Bronchial epithelial cell (primary cell): ENCODE measurements around the gene BOD1L2. TPM values are rescaled to one million over a fixed set of nuclear protein-coding genes. Genes with fewer than 3 reads are reported as not detected.

Experiments used
- DNase-seq: peaks from one replicate; pipeline ENCODE4 v3.0.0-alpha.2; 2010; ENCODE audit warnings: low read depth
- FAIRE-seq: peaks from 2 replicates; lab custom pipeline; 2011; peaks lifted over from hg19 to GRCh38; lab: Jason Lieb, UNC
- H3K27me3 ChIP-seq: 2 replicates; pipeline ENCODE4 v1.5.1; 2011; ENCODE audit warnings: low read length; ENCODE audit not compliant: control insufficient read depth, insufficient read depth
- H3K36me3 ChIP-seq: 2 replicates; pipeline ENCODE4 v1.5.1; 2011; ENCODE audit warnings: low read length; ENCODE audit not compliant: control insufficient read depth, insufficient read depth
- H3K4me3 ChIP-seq: 2 replicates; pipeline ENCODE4 v1.5.1; 2011; ENCODE audit warnings: mild to moderate bottlenecking, low read depth, low read length, control low read depth
- CTCF ChIP-seq: IDR thresholded peaks from 2 replicates; pipeline ENCODE4 v1.5.1; 2011; ENCODE audit warnings: mild to moderate bottlenecking, moderate library complexity, low read length, control low read depth, inconsistent platforms; ENCODE audit not compliant: insufficient read depth, severe bottlenecking
- total RNA-seq: library from RNA; depleted of rRNA; stranded (reverse); fragments of >200 nt; gene quantifications from 2 replicates; pipeline ENCODE4 v1.2.1, GENCODE V29; 2014

Gene BOD1L2
- total RNA-seq, 1 donor from 2014 or later, result not detected

- Histone ChIP-seq H3K4me3 (no peak overlapping the region), H3K27me3 (no peaks in the 10 kb centered on the region), H3K36me3 (no peaks in the 10 kb centered on the region)
- no peak for FAIRE-seq
- DNase-seq, result no peak
- TF ChIP-seq CTCF, result no peak
Measured at GRCh38 chr18:57195341-57195740, 48.5 kb downstream of the BOD1L2 start.

GRCh38 chr18:57197261-57197660, 50.4 kb downstream of the BOD1L2 start:
- H3K4me3 ChIP-seq, result no peak overlapping the region
- no peaks in the 10 kb centered on the region for H3K36me3 ChIP-seq
- FAIRE-seq, result no peak
- no peak for TF ChIP-seq CTCF
- H3K27me3 ChIP-seq, result no peaks in the 10 kb centered on the region
- DNase-seq, result no peak

- DNase-seq (no peak), FAIRE-seq (no peak)
- TF ChIP-seq CTCF, result no peak
- H3K27me3 ChIP-seq, result no peaks in the 10 kb centered on the region
- H3K4me3 ChIP-seq, result no peak overlapping the region
- H3K36me3 ChIP-seq, result no peaks in the 10 kb centered on the region
Measured at GRCh38 chr18:57198073-57198472, 51.2 kb downstream of the BOD1L2 start.

Other genes starting within 250 kb of the BOD1L2 start
- gene ST8SIA3, start 205.5 kb downstream of the BOD1L2 start, total RNA-seq, result not detected in 2 replicates